ENCODE measurements around the gene RFX2.

Gene RFX2

DNA sequence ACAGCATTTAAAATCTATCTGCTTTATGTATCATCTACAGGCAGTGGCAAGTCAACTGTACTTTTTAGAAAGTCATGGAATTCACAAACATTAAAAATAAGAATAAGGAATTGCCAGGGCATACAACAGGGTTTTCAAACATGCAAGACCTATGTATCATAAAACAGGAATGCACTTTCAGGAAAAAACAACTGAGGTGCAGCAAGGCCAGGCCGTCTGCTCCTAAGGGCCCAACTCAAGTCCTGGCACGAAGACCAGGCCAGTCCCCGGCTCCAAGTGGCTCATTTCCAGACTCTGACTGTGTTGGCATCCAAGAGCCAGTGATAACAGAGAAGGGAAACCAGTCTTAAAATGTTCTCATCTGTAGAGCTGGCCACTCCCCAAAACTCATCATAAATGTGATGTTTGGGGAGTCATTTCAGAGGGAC lies 7.1 kb downstream of the RFX2 start:
- DNase-seq, result no peak

DNA sequence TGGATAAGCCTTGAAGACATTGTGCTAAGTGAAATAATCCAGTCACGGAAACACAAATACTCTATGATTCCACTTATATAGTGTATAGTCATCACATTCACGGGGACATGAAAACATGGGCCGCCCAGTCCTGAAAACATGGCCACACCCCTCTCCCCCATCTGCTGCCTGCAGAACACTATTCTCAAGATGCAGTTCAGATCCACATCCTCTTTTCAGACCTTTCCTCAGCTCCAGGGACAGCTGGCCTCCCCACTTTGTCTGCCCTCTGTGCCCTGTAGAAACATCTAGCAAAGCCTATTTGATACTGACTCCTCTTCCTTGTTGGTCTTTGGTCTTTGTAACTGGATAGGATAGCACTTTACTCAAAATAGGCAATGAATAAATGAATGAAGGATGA lies 8.3 kb downstream of the RFX2 start:
- no peak for DNase-seq

DNA sequence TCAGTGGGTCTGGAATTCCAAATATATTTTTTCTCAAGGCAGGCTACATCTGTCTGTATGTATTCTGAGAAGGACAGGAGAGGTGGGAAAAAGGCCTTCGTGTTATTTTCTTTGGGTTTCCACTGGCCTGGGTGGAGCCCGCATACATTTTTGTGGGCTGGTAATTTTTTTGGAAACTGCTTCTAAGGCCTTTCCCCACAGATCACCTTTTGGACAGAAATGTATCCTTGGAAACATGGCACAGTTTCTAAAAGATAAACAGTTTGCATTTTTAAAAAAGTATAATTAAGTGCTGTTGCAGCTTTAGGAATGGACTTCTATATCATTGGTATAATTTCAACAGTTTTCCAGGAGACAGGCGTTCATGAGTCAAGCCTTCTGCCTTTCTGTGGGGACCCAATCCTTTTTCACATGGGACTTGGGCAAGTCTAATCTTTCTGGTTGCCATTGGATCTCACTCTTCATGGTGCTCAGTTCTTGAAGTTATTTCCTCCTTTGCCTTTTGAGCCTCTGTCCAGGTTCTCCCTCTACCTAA lies 8.9 kb downstream of the RFX2 start:
- no peak for DNase-seq

DNA sequence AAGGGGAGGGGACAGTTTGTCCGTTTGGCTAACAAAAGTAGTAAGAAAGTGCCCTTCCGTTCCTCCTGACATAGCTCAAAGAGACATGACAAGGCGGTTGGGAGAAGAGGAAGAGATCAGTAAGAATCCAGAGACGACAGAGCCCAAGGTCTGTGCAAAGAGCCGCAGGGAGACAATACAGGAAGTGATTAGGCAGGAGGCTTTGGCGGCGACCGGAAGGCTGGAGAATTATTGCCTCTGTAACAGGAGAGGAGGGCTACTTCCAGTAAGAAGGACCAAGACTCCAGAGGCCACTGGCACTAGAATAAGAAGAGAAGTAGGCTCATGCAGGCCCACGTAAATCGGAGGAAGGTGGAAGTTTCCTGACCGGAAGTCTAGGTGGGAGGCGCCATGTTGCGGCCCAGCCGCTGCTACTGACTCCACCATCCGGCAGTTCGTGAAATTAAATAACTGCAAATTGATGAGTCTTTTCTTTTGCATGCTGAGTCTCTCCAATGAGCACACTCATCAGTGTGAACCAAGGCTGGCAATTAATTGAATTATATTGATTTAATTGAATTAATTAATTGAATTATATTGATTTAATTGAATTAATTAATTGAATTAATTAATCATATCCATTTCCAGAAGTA lies 9.9 kb downstream of the RFX2 start:
- peak; percentile 50 for DNase-seq

DNA sequence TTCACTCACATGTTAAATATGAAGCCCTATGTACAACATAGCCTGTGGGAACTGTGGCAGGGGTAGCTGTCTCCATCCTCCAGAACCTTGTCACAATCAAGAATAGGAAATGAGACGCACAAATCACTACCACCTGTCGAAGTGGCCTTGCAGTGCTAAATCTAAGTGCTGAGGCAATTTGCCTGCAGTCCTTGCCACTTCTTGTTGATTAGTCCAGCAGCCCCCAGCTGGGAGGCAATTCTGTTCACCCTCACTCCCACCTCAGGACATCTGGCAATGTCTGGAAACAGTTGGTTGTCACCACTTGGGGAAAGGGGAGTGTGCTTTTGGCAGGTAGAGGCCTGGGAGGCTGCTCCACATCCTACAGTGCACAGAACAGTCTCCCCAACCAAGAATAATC lies 10.7 kb downstream of the RFX2 start:
- DNase-seq, result no peak

DNA sequence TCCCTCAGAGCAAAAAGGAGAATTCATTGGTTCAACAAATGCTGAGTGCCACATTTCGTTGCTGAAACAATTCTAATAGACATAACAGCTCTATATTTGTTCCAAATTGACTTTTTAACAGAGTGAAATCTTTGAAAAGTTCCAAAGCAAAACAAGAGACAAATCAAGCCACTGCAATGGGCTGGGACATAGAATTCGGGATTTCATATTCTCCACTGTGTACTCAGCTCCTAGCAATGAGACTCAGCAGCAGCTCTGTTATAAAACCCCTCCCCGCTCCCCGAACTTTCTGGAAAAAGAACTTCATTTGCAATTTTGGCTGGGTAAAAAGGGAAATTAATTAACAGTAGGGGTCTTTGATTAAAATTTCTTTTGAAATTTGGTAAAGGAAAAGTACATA lies 11.3 kb downstream of the RFX2 start:
- no peak for DNase-seq

DNA sequence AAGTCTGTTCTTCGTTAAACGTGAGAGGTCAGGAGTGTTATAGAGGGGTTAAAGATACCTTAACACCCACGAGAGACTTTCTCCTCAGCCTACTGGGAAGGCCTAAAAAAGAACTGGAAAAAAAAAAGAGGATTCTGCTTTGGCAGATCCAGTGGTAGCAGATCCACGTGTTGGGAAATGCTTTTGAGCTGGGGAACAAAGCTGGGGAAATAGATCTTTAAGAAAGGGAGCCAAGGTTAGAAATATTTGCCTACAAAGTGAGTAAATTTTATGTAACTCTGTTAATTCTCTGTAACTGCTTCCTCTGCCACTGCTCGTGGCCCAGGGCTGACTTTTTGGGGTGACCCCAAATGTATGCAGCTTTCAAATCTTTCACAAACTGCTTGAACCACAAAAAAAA lies 11.7 kb downstream of the RFX2 start:
- no peak for DNase-seq

DNA sequence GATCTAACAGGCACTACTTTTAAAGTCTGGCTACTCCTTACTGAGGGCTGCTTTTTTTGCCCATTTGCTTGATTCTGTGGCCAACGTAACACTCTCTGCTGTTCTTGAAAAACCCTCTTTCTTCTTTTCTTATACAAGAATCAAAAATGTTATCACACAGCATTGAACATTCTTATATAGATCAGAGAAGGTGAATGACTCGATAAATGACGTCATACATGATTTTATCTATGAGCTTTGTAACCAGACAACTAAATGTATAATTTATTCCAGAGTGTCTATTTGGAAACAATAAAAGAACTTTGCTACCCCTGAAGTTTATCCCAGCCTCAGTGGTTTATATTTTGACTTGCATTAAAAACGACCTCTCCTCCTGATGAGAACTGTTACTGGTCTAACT lies 12.4 kb downstream of the RFX2 start:
- no peak for DNase-seq

DNA sequence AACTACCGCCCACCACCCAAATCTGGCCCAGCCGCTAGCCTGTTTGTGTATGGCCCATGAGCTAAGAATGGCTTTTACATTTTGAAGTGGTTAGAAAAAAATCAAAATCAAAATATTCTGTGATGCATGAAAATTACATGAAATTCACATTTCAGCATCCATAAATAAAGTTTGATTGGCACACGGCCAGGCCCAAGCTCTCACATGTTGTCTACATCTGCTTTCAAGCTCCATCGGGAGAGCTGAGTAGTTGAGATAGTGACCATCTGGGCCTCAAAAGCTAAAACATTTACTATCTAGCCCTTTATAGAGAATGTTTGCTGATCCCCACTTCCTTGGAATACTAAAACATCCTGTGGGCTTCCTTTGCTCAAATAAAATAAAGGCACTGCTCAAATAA lies 14.5 kb downstream of the RFX2 start:
- DNase-seq, result no peak

DNA sequence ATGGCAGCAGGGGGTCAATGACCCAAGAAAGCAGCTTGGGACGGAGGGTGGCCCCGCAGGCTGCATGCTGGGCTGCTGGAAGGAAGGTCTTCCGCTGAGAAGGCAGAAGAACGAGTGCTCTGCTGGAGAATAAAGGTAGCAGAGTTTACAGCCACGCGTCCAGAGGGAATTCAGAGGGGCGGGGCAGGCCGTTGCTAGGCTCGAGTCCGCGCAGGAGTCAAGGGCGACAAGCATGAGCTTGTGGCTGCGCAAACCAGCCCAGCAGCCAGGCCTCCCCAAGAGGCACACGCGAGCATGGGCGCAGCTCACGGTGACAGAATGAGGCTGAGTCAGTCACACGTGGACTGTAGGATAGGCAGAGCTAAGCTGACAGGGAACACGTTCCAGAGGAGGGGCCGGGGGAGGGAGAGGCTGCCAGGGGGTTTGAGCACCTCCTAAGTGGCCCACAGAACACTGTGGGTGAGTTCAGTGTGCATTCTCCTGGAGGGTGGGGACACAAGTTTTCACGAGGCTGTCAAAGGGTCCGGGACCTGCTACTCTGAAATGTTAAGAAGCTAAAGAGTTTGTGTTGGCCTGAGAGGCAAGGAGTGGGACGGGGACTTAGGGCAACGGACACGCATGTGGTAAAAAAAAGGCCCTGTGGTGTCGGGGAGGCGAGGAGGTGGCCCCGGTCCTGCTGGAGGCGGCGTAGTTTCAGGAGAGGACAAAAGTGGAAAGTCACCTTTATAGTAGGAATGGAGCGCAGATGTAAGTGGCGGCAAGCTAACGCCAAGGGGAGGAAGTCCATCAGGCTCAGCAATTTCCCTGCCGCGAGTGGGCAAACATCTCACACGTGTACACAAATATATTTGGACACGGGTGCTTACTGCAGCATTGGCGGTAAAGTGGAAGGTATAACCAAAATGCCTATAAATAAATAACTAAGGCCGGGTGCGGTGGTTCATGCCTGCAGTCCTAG lies 17.7 kb downstream of the RFX2 start:
- no peak for DNase-seq

DNA sequence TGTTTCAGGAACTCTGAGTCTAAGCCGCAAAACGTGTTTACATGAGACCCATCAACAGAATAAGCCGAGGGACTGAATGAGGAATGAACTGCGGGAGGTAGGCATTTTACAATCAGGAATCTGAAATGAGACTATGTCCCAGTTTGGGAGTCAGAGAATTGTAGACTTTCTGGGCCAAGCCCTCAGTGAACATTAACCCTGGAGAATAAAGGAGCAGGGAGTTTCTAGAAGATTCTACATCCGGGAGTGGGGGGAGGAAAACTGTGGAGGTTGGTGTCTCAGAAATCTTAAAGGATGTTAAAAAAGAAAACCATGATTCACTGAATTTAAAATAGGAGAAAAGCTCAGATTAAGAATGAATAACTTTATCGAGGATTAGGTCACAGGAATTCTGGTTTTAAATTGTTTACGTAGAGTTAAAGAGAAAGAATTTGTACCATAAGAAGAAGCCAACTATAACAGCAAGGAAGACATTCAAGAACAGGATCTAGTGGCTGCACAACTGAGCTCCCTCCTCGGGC lies 18.5 kb downstream of the RFX2 start:
- DNase-seq, result no peak

DNA sequence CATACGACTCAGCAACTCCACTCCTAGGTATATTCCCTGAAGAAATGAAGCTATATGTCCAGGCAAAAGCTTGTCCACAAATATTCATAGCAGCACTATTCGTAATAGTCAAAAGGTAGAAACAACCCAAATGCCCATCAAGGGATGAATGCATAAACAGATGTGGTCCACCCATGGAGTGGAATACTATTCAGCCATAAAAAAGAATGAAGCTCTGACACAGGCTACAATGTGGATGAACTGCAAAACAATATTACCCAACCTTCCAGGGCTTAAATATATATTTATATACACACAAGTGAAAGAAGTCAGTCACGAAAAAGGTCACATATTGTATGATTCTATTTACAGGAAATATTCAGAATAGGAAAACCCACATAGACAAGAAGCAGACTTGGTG lies 19.7 kb downstream of the RFX2 start:
- DNase-seq, result no peak

DNA sequence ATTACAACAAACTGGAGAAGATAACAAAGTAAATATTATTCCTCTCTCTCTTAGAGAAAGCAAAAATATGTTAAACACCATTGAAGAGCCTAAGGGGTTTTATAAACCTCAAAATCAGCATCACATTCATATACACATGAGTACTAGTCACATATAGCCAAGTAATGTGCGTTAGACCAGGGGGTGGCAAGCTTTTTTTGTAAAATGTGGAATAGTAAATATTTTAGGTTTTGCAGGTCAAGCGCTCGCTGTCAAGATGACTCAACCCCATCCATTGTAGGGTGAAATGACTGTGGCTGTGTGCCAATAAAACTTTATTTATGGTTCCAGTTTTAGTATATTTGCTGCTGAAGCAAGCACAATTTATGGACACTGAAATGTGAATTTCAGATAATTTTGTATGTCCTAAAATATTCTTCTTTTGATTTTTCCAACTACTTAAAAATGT lies 21.7 kb downstream of the RFX2 start:
- DNase-seq, result no peak

DNA sequence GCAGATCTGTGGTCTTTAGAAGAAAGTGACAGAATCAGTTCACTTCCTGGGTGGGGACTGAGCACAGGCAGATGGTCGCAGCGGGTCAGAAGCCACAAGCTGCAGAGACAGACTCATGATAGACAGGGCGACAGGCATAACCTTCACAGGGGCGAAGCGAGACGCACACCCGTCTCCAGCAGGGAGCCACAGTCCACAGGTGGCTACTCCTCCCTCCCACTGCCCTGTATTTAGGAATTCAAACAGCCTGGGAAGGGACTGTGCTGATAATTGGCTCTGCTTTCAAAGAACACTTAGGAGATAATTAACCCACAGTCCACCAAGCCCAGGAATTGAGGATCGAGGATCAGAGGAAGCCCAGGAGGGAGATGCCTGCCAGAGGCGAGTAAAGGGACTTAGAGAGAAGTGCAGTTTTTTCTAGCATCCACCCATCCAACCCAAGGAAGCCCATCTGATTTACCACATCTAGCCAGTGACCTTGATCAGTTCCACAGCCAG lies 23.2 kb downstream of the RFX2 start:
- DNase-seq, result no peak

DNA sequence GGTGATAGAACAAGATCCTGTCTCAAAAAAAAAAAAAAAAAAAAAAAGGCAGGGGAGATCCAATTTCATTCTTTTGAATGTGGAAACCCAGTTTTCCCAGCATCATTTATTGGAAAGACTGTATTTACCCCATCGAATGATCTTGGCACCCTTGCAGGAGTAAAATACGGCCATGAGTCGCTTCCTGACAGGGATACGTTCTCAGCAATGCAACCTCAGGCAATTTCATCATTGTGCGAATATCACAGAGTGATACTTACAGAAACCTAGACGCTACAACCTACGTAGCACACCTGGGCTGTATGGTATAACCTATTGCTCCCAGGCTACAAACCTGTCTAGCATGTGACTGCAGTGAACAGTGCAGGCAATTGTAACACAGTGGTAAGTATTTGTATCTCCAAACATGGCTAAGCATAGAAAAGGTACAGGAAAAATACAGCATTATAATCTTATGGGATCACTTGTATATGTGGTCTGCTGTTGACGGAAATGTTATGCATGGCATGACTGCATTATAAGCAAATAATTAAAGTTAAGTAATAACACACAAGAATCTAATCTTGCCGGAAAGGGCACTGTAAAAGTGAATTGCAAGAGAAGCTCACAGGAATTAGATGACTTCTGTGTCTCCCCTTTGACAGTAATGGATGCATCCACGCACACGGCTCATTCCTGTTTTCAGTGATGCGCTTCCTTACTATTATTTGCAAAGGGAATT lies 24.1 kb downstream of the RFX2 start:
- DNase-seq, result no peak

DNA sequence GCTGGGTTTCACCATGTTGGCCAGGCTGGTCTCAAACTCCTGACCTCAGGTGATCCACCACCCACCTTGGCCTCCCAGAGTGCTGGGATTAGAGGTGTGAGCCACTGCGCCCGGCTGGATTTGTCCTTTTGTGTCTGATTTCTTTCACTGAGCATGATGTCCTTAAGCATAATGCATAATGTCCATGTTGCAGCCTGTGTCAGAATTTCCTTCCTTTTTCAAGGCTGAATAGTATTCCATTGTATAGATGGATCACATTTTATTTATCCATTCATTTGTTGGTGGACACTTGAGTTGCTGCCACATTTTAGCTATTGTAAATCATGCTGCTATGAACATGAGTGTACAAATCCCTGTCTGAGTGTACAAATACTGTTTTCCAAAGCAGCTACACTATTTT lies 25.5 kb downstream of the RFX2 start:
- DNase-seq, result no peak

DNA sequence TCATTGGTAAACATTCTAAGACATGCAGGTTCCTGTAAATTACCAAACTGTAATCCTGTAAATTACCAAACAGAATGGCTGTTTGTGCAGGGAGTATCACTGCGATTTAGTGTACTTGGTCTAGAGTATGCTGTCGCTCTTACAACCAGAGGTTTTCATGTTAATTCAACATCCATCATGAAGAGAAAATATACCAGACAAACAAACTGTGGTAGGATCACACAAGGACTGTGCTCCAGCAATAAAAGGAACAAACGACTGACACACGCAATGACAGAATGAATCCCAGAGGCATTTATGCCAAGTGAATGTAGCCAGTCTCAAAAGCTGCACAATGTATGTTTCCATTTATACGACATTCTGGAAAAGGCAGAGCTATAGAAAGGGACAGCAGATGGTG lies 31.2 kb downstream of the RFX2 start:
- DNase-seq, result no peak

DNA sequence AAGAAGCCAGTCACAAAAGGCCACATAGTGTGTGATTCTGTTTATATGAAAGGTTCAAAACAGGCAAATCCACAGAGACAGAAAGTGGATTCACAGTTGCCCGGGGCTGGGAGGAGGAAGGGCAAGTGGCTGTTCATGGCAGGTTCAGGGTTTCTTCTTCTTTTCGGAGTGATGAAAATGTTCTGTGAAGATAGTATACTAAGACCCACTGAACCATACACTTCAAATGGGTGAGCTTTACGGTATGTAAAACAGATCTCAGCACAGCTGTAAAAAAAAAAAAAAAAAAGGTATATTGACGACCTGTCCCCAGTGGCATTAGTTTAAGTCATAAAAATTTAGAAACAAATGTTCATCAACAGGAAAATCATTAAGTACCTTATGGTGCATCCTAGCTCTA lies 32.2 kb downstream of the RFX2 start:
- DNase-seq, result no peak

DNA sequence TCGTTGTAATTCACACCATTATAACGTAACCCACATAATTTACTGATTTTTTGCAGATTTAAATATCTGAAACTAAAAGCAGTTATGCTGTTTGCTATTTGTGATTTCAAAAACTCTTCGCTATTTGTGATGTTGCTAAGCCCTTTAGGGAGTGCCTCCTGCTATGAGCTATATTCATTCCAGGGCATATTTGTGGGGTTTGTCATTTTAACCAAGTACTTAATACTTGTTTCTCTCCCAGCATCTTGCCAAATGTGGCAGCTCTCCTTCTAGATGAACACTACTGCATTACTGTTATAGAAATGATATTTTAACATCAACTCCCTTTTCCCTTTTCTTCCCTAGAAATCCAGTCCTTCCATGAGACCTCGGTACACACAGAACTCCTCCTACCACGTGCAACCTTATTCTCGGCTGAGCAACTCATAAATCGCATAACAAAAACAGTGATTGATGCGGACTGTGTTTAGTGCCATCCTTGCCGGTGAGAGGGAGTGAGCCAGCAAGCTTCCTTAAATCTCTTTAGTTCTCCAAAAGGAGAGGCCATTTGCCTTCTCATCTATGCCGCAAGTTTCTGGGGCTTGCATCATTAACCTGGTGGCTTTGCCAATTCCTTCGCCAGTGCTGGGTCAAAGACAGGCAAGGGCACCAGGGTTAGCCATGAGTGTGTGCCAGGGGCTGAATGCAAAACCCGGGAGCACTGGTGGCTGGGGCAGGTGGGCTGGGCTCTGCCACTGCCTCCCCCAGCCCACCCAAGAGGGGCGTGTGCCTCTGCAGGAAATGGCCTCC lies 33.4 kb downstream of the RFX2 start:
- no peak for DNase-seq

DNA sequence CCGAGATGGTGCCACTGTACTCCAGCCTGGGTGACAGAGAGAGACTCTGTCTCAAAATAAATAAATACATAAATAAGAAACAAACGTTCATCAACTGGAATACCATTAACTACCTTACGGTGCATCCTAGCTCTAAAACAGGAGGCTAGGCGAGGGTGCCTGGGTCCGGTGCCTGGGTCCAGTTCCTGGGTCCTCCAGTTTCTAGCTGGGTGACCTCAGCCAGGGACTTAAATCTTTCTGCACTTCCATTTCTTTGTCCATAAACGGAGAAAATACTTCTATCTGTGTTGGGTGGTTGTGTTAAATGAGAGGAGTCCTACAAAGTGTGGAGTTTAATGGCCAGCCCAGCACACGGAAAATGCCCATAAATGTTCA lies 34.0 kb downstream of the RFX2 start:
- DNase-seq, result no peak

DNA sequence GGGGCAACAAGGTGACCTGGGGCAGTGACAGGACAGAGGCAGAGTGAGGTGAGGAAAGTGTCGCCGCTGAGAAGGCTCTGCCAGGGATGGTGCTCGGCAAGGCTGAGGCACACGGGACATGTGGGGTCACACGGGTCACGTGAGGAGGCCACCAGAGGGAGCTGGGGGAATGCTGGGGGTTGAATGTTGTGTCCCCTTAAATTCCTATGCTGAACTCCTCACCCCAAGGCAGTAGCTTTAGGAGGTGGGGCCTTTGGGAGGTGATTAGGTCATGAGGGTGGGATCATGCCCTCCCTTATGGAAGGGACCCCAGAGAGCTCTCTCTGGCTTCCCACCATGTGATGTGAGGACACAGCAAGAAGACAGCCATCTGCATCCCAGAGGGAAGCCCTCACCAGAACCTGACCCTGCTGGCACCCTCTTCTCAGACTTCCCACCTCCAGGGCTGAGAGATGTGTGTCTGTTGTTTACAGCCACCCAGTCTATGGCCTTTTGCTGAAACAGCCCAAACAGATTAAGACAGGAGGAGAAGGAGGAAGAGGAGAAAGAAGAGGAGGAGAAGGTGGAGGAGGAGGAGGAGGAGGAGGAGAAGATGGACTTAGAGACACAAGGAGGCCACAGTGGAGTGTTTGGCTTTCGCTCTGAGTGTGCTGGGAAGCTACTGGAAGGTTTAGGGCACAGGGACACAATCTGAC lies 35.4 kb downstream of the RFX2 start:
- no peak for DNase-seq
